H54 (cell line): ENCODE results near the gene GNAQ.

Source experiments
- DNase-seq: peaks from one replicate; pipeline ENCODE4 v3.0.0; 2011; ENCODE audit warnings: low spot score, mixed read lengths; ENCODE audit not compliant: insufficient read length
- FAIRE-seq: peaks from 3 replicates; lab custom pipeline; 2011; peaks lifted over from hg19 to GRCh38; lab: Jason Lieb, UNC
- POLR2A ChIP-seq: IDR thresholded peaks from 2 replicates; pipeline ENCODE4 v1.6.1; 2011; ENCODE audit warnings: low read depth, mild to moderate bottlenecking, low read length

GNAQ gene

GRCh38 chr9:77856615-77857014, 175.0 kb downstream of the GNAQ start:
- FAIRE-seq (peak; percentile 84), DNase-seq (no peak)
- no peak for TF ChIP-seq POLR2A

GRCh38 chr9:77854916-77855311, 176.7 kb downstream of the GNAQ start:
- DNase-seq (no peak), FAIRE-seq (no peak)
- no peak for TF ChIP-seq POLR2A

GRCh38 chr9:77854258-77854915, 177.2 kb downstream of the GNAQ start:
- peak; percentile 78 for FAIRE-seq
- TF ChIP-seq POLR2A: no peak
- no peak for DNase-seq

- TF ChIP-seq POLR2A: no peak
- FAIRE-seq (no peak), DNase-seq (no peak)
Observed at GRCh38 chr9:77853716-77854115, 177.9 kb downstream of the GNAQ start.

GRCh38 chr9:77851882-77852595, 179.6 kb downstream of the GNAQ start:
- DNase-seq (no peak), FAIRE-seq (no peak)
- no peak for TF ChIP-seq POLR2A

GRCh38 chr9:77848897-77849296, 182.7 kb downstream of the GNAQ start:
- no peak for TF ChIP-seq POLR2A
- peak; percentile 97 for FAIRE-seq

GRCh38 chr9:77848404-77848803, 183.2 kb downstream of the GNAQ start:
- no peak for FAIRE-seq
- DNase-seq: no peak
- no peak for TF ChIP-seq POLR2A

More at GRCh38 chr9:77848897-77849296, 182.7 kb downstream of the GNAQ start:
- peak; percentile 84 for DNase-seq

- no peak for TF ChIP-seq POLR2A
- DNase-seq (no peak), FAIRE-seq (peak; percentile 20)
Observed at GRCh38 chr9:77847626-77848025, 184.0 kb downstream of the GNAQ start.

GRCh38 chr9:77847059-77847499, 184.5 kb downstream of the GNAQ start:
- peak; percentile 83 for FAIRE-seq
- TF ChIP-seq POLR2A: no peak
- DNase-seq: no peak

GRCh38 chr9:77844415-77844814, 187.2 kb downstream of the GNAQ start:
- no peak for FAIRE-seq
- no peak for TF ChIP-seq POLR2A
- DNase-seq: no peak

GRCh38 chr9:77843871-77844155, 187.8 kb downstream of the GNAQ start:
- TF ChIP-seq POLR2A: no peak
- DNase-seq: no peak
- no peak for FAIRE-seq

- peak; percentile 60 for FAIRE-seq
- TF ChIP-seq POLR2A: no peak
- DNase-seq: no peak
Observed at GRCh38 chr9:77843076-77843870, 188.3 kb downstream of the GNAQ start.

- TF ChIP-seq POLR2A: no peak
- FAIRE-seq: peak; percentile 53
- no peak for DNase-seq
Observed at GRCh38 chr9:77841739-77842386, 189.7 kb downstream of the GNAQ start.
